ENCODE measurements around the gene PLCB4.

GRCh38 chr20:9368893-9369292 lies 300.0 kb downstream of the PLCB4 start:
- TF ChIP-seq CTCF (conservative IDR thresholded peaks at IDR 0.05; ENCODE audit: low read length) = no peak
- TF ChIP-seq EZH2phosphoT487 (IDR thresholded peaks at IDR 0.05; ENCODE audit: borderline replicate concordance, low read depth, low read length) = no peak

Data from OCI-LY7 (cell line).